GM18868 (cell line): Measurements from ENCODE around the gene R3HDM1.
"Not testable (repeated sequence)": the region's sequence is repeated elsewhere in the genome, so short reads cannot be mapped to it uniquely, and the experiment has no call there.

Experiments
- ATAC-seq: cut with Tn5 transposase; IDR thresholded peaks from one replicate; pipeline ENCODE4 v1.9.1; 2021; ENCODE audit warnings: mild to moderate bottlenecking, moderate library complexity; ENCODE audit not compliant: unreplicated experiment

Gene R3HDM1

GRCh38 chr2:135563793-135564192 lies 32.5 kb downstream of the R3HDM1 start:
- ATAC-seq = no peak

GRCh38 chr2:135570884-135571283 lies 39.6 kb downstream of the R3HDM1 start:
- ATAC-seq = no peak

- ATAC-seq = no peak
Measured at GRCh38 chr2:135573620-135574019, 42.3 kb downstream of the R3HDM1 start.

- ATAC-seq = no peak
Measured at GRCh38 chr2:135581282-135581681, 50.0 kb downstream of the R3HDM1 start.

- no peak for ATAC-seq
Measured at GRCh38 chr2:135582383-135582782, 51.1 kb downstream of the R3HDM1 start.

- no peak for ATAC-seq
Measured at GRCh38 chr2:135585586-135585985, 54.3 kb downstream of the R3HDM1 start.

- peak; percentile 78 for ATAC-seq
Measured at GRCh38 chr2:135586148-135586547, 54.9 kb downstream of the R3HDM1 start.

GRCh38 chr2:135587958-135588357 lies 56.7 kb downstream of the R3HDM1 start:
- ATAC-seq = no peak

- ATAC-seq = peak; percentile 38
Measured at GRCh38 chr2:135590619-135591260, 59.5 kb downstream of the R3HDM1 start.

- no peak for ATAC-seq
Measured at GRCh38 chr2:135600915-135601314, 69.6 kb downstream of the R3HDM1 start.

GRCh38 chr2:135603543-135603942 lies 72.3 kb downstream of the R3HDM1 start:
- ATAC-seq = no peak

- ATAC-seq = no peak
Measured at GRCh38 chr2:135607561-135607960, 76.3 kb downstream of the R3HDM1 start.

GRCh38 chr2:135612319-135612718 lies 81.0 kb downstream of the R3HDM1 start:
- peak; percentile 65 for ATAC-seq

- ATAC-seq = no peak
Measured at GRCh38 chr2:135615404-135615803, 84.1 kb downstream of the R3HDM1 start.

GRCh38 chr2:135617501-135618015 lies 86.3 kb downstream of the R3HDM1 start:
- ATAC-seq = no peak

- no peak for ATAC-seq
Measured at GRCh38 chr2:135620198-135620597, 88.9 kb downstream of the R3HDM1 start.

- ATAC-seq = no peak
Measured at GRCh38 chr2:135629520-135629919, 98.2 kb downstream of the R3HDM1 start.

- not testable (repeated sequence) for ATAC-seq
Measured at GRCh38 chr2:135630034-135630433, 98.8 kb downstream of the R3HDM1 start.

- no peak for ATAC-seq
Measured at GRCh38 chr2:135630488-135630887, 99.2 kb downstream of the R3HDM1 start.

- no peak for ATAC-seq
Measured at GRCh38 chr2:135633582-135633981, 102.3 kb downstream of the R3HDM1 start.

- no peak for ATAC-seq
Measured at GRCh38 chr2:135635212-135635835, 104.0 kb downstream of the R3HDM1 start.

- no peak for ATAC-seq
Measured at GRCh38 chr2:135636982-135637381, 105.7 kb downstream of the R3HDM1 start.
